Stomach smooth muscle (tissue), 2 donors: ENCODE results near the gene SYT17.
A peak's percentile ranks its signal among the peaks of the same experiment; 100 is the strongest.

Experiments
- H3K27ac ChIP-seq: one replicate; pipeline ENCODE4 v1.7.0; 2013; ENCODE audit warnings: mild to moderate bottlenecking, low read length, inconsistent platforms
- H3K27me3 ChIP-seq, 2 donors: one replicate each; pipeline ENCODE4 v1.7.0; 2013; ENCODE audit warnings: low read length in 2 of 2; ENCODE audit not compliant: insufficient read depth in 2 of 2, control insufficient read depth in 1 of 2
- H3K36me3 ChIP-seq, 2 donors: one replicate each; pipeline ENCODE4 v1.7.0; 2013; ENCODE audit warnings: low read length in 2 of 2; ENCODE audit not compliant: control insufficient read depth in 2 of 2, insufficient read depth in 2 of 2
- H3K4me1 ChIP-seq: one replicate; pipeline ENCODE4 v1.7.0; 2013; ENCODE audit warnings: low read length; ENCODE audit not compliant: control insufficient read depth, insufficient read depth
- H3K4me3 ChIP-seq, 2 donors: one replicate each; pipeline ENCODE4 v1.7.0; 2013; ENCODE audit warnings: low read length in 2 of 2
- H3K9ac ChIP-seq, 2 donors: one replicate each; pipeline ENCODE4 v1.7.0; 2013; ENCODE audit warnings: low read length in 2 of 2, mild to moderate bottlenecking in 1 of 2
- H3K9me3 ChIP-seq, 2 donors: one replicate each; pipeline ENCODE4 v1.7.0; 2013; ENCODE audit warnings: low read length in 2 of 2; ENCODE audit not compliant: control insufficient read depth in 2 of 2
- donor health status: healthy.
- donor health status: Pancreatic carcinoma.

Gene SYT17

GRCh38 chr16:19167710-19168370 lies at the start of gene SYT17:
Gene SYT17 (plus strand): TSS chr16:19168240. CDS start chr16:19168647, 407 bp downstream.
- Histone ChIP-seq H3K27ac (no peak within 1 kb of the TSS), H3K4me3 (peak within 1 kb of the TSS; percentile 62 to 77), H3K9ac (peak within 1 kb of the TSS; percentile 13 to 42), H3K9me3 (no peaks in the 10 kb centered on the region), H3K4me1 (peaks cover 14% of the 10 kb centered on the region), H3K36me3 (no peaks in the 10 kb centered on the region), H3K27me3 (no peaks in the 10 kb centered on the region)

GRCh38 chr16:19118938-19119431 lies 49.1 kb upstream of the SYT17 start:
- peak overlapping the region; percentile 1 to 63 for H3K9ac ChIP-seq
- no peak overlapping the region for H3K27ac ChIP-seq
- H3K9me3 ChIP-seq = no peaks in the 10 kb centered on the region
- peak overlapping the region; percentile 40 to 41 for H3K4me3 ChIP-seq
- peaks cover 4 to 9% of the 10 kb centered on the region in 2 donors for H3K36me3 ChIP-seq
- no peaks in the 10 kb centered on the region for H3K27me3 ChIP-seq
- peaks cover 28% of the 10 kb centered on the region for H3K4me1 ChIP-seq

- Histone ChIP-seq H3K4me3 (peak overlapping the region in 1 of 2 donors; percentile 41), H3K4me1 (peaks cover 24% of the 10 kb centered on the region)
These were observed 48.5 kb upstream of the SYT17 start for GRCh38 chr16:19119564-19119963.

GRCh38 chr16:19123535-19124178 lies 44.4 kb upstream of the SYT17 start:
- H3K36me3 ChIP-seq = peaks cover 4 to 5% of the 10 kb centered on the region in 2 donors
- H3K27ac ChIP-seq = no peak overlapping the region
- H3K27me3 ChIP-seq = no peaks in the 10 kb centered on the region
- H3K9me3 ChIP-seq = no peaks in the 10 kb centered on the region
- no peak overlapping the region for H3K9ac ChIP-seq
- H3K4me1 ChIP-seq = no peaks in the 10 kb centered on the region
- no peak overlapping the region for H3K4me3 ChIP-seq

More at GRCh38 chr16:19119564-19119963, 48.5 kb upstream of the SYT17 start:
- no peaks in the 10 kb centered on the region for H3K27me3 ChIP-seq
- H3K9me3 ChIP-seq = no peaks in the 10 kb centered on the region
- peaks cover 4 to 9% of the 10 kb centered on the region in 2 donors for H3K36me3 ChIP-seq
- H3K9ac ChIP-seq = peak overlapping the region in 1 of 2 donors; percentile 63
- no peak overlapping the region for H3K27ac ChIP-seq

GRCh38 chr16:19126300-19126699 lies 41.7 kb upstream of the SYT17 start:
- Histone ChIP-seq H3K27ac (no peak overlapping the region), H3K9me3 (no peaks in the 10 kb centered on the region), H3K27me3 (no peaks in the 10 kb centered on the region), H3K36me3 (peaks cover 1 to 5% of the 10 kb centered on the region in 2 donors), H3K9ac (no peak overlapping the region), H3K4me3 (no peak overlapping the region), H3K4me1 (peaks cover 5% of the 10 kb centered on the region)

- H3K4me3 ChIP-seq = no peak overlapping the region
- no peaks in the 10 kb centered on the region for H3K9me3 ChIP-seq
- peaks cover 11% of the 10 kb centered on the region for H3K4me1 ChIP-seq
- no peak overlapping the region for H3K9ac ChIP-seq
- no peaks in the 10 kb centered on the region for H3K36me3 ChIP-seq
- H3K27ac ChIP-seq = no peak overlapping the region
- H3K27me3 ChIP-seq = no peaks in the 10 kb centered on the region
These were observed 40.8 kb upstream of the SYT17 start for GRCh38 chr16:19127205-19127604.

- Histone ChIP-seq H3K4me1 (peaks cover 11% of the 10 kb centered on the region), H3K36me3 (no peaks in the 10 kb centered on the region)
These were observed 40.3 kb upstream of the SYT17 start for GRCh38 chr16:19127674-19128131.

GRCh38 chr16:19128454-19129200 lies 39.4 kb upstream of the SYT17 start:
- peaks cover 11% of the 10 kb centered on the region for H3K4me1 ChIP-seq

More at GRCh38 chr16:19127674-19128131, 40.3 kb upstream of the SYT17 start:
- Histone ChIP-seq H3K27ac (no peak overlapping the region), H3K27me3 (no peaks in the 10 kb centered on the region), H3K4me3 (no peak overlapping the region), H3K9ac (no peak overlapping the region), H3K9me3 (no peaks in the 10 kb centered on the region)

GRCh38 chr16:19130385-19130784 lies 37.7 kb upstream of the SYT17 start:
- no peaks in the 10 kb centered on the region for H3K36me3 ChIP-seq
- peak overlapping the region; percentile 41 for H3K27ac ChIP-seq
- H3K9ac ChIP-seq = no peak overlapping the region
- no peaks in the 10 kb centered on the region for H3K27me3 ChIP-seq
- H3K9me3 ChIP-seq = no peaks in the 10 kb centered on the region
- H3K4me3 ChIP-seq = peak overlapping the region in 1 of 2 donors; percentile 29
- peaks cover 11% of the 10 kb centered on the region for H3K4me1 ChIP-seq

More at GRCh38 chr16:19128454-19129200, 39.4 kb upstream of the SYT17 start:
- H3K27me3 ChIP-seq = no peaks in the 10 kb centered on the region
- H3K27ac ChIP-seq = no peak overlapping the region
- H3K9ac ChIP-seq = no peak overlapping the region
- no peaks in the 10 kb centered on the region for H3K9me3 ChIP-seq
- no peak overlapping the region for H3K4me3 ChIP-seq
- H3K36me3 ChIP-seq = no peaks in the 10 kb centered on the region
